HUES6 (cell line): Measurements from ENCODE around the gene PRKCQ.
"Not testable (repeated sequence)": the region's sequence is repeated elsewhere in the genome, so short reads cannot be mapped to it uniquely, and the experiment has no call there.

ENCODE experiments used
- H3K27ac ChIP-seq: 2 replicates; pipeline ENCODE4 v1.7.0; 2013; ENCODE audit warnings: low read depth, mild to moderate bottlenecking, low read length, inconsistent platforms
- H3K27me3 ChIP-seq: 2 replicates; pipeline ENCODE4 v1.6.1; 2013; ENCODE audit warnings: low read length; ENCODE audit not compliant: control insufficient read depth, insufficient read depth
- H3K36me3 ChIP-seq: 2 replicates; pipeline ENCODE4 v1.6.1; 2013; ENCODE audit warnings: low read length; ENCODE audit not compliant: control insufficient read depth, insufficient read depth
- H3K4me1 ChIP-seq: 2 replicates; pipeline ENCODE4 v1.6.1; 2013; ENCODE audit warnings: low read length; ENCODE audit not compliant: control insufficient read depth, insufficient read depth
- H3K4me3 ChIP-seq: 2 replicates; pipeline ENCODE4 v1.5.1; 2013; ENCODE audit warnings: low read depth, low read length
- H3K9ac ChIP-seq: one replicate; pipeline ENCODE4 v1.6.1; 2013; ENCODE audit warnings: mild to moderate bottlenecking, low read length
- H3K9me3 ChIP-seq: 2 replicates; pipeline ENCODE4 v1.6.1; 2013; ENCODE audit warnings: low read depth, low read length; ENCODE audit not compliant: control insufficient read depth, insufficient read depth

The PRKCQ gene

GRCh38 chr10:6458814-6459213, 121.3 kb downstream of the PRKCQ start:
- Histone ChIP-seq H3K36me3 (peaks cover 89% of the 10 kb centered on the region), H3K27me3 (no peaks in the 10 kb centered on the region), H3K4me1 (no peaks in the 10 kb centered on the region), H3K27ac (no peak overlapping the region), H3K9ac (no peak overlapping the region), H3K4me3 (no peak overlapping the region), H3K9me3 (peaks cover 3% of the 10 kb centered on the region; the same call in 1 of the 2 replicates)

GRCh38 chr10:6457376-6457775, 122.7 kb downstream of the PRKCQ start:
- Histone ChIP-seq H3K4me3 (no peak overlapping the region), H3K9ac (no peak overlapping the region), H3K27ac (no peak overlapping the region), H3K9me3 (peaks cover 3% of the 10 kb centered on the region; the same call in 1 of the 2 replicates), H3K36me3 (peaks cover 79% of the 10 kb centered on the region), H3K4me1 (no peaks in the 10 kb centered on the region), H3K27me3 (no peaks in the 10 kb centered on the region)

GRCh38 chr10:6456067-6456466, 124.0 kb downstream of the PRKCQ start:
- Histone ChIP-seq H3K9me3 (peaks cover 3% of the 10 kb centered on the region; the same call in 1 of the 2 replicates), H3K36me3 (peaks cover 69% of the 10 kb centered on the region), H3K27ac (no peak overlapping the region), H3K9ac (no peak overlapping the region), H3K4me3 (no peak overlapping the region), H3K4me1 (no peaks in the 10 kb centered on the region), H3K27me3 (no peaks in the 10 kb centered on the region)

GRCh38 chr10:6455592-6455991, 124.5 kb downstream of the PRKCQ start:
- Histone ChIP-seq H3K27ac (no peak overlapping the region), H3K36me3 (peaks cover 64% of the 10 kb centered on the region)

GRCh38 chr10:6446711-6447110, 133.4 kb downstream of the PRKCQ start:
- no peaks in the 10 kb centered on the region for H3K27me3 ChIP-seq
- no peaks in the 10 kb centered on the region for H3K4me1 ChIP-seq
- H3K36me3 ChIP-seq, result peaks cover 16% of the 10 kb centered on the region
- no peaks in the 10 kb centered on the region for H3K9me3 ChIP-seq
- H3K9ac ChIP-seq, result no peak overlapping the region
- H3K4me3 ChIP-seq, result no peak overlapping the region
- H3K27ac ChIP-seq, result no peak overlapping the region

More at GRCh38 chr10:6455592-6455991, 124.5 kb downstream of the PRKCQ start:
- Histone ChIP-seq H3K4me3 (no peak overlapping the region), H3K27me3 (no peaks in the 10 kb centered on the region), H3K9ac (no peak overlapping the region), H3K4me1 (no peaks in the 10 kb centered on the region), H3K9me3 (no peaks in the 10 kb centered on the region)

GRCh38 chr10:6445671-6446316, 134.3 kb downstream of the PRKCQ start:
- Histone ChIP-seq H3K9ac (no peak overlapping the region), H3K4me3 (no peak overlapping the region), H3K4me1 (no peaks in the 10 kb centered on the region), H3K27ac (no peak overlapping the region), H3K36me3 (peaks cover 21% of the 10 kb centered on the region), H3K27me3 (no peaks in the 10 kb centered on the region), H3K9me3 (no peaks in the 10 kb centered on the region)

GRCh38 chr10:6439875-6440274, 140.2 kb downstream of the PRKCQ start:
- not testable (repeated sequence) for H3K9ac ChIP-seq, H3K27me3 ChIP-seq, H3K4me3 ChIP-seq, H3K27ac ChIP-seq, H3K9me3 ChIP-seq, H3K4me1 ChIP-seq
- peaks cover 26% of the 10 kb centered on the region for H3K36me3 ChIP-seq

- Histone ChIP-seq H3K27ac (no peak overlapping the region), H3K9me3 (no peaks in the 10 kb centered on the region), H3K27me3 (no peaks in the 10 kb centered on the region), H3K4me3 (no peak overlapping the region), H3K4me1 (no peaks in the 10 kb centered on the region), H3K36me3 (peaks cover 31% of the 10 kb centered on the region), H3K9ac (no peak overlapping the region)
These were observed 148.2 kb downstream of the PRKCQ start for GRCh38 chr10:6431861-6432260.

GRCh38 chr10:6431186-6431585, 148.9 kb downstream of the PRKCQ start:
- Histone ChIP-seq H3K4me3 (no peak overlapping the region), H3K27me3 (no peaks in the 10 kb centered on the region), H3K9ac (no peak overlapping the region), H3K9me3 (no peaks in the 10 kb centered on the region), H3K27ac (no peak overlapping the region), H3K36me3 (peaks cover 29% of the 10 kb centered on the region), H3K4me1 (no peaks in the 10 kb centered on the region)

- Histone ChIP-seq H3K27me3 (no peaks in the 10 kb centered on the region), H3K4me3 (no peak overlapping the region), H3K9ac (no peak overlapping the region), H3K4me1 (no peaks in the 10 kb centered on the region), H3K9me3 (no peaks in the 10 kb centered on the region), H3K27ac (no peak overlapping the region), H3K36me3 (peaks cover 29% of the 10 kb centered on the region)
These were observed 149.6 kb downstream of the PRKCQ start for GRCh38 chr10:6430423-6430980.

- Histone ChIP-seq H3K36me3 (peaks cover 26% of the 10 kb centered on the region), H3K9me3 (no peaks in the 10 kb centered on the region), H3K27me3 (no peaks in the 10 kb centered on the region), H3K4me1 (no peaks in the 10 kb centered on the region), H3K27ac (no peak overlapping the region), H3K9ac (no peak overlapping the region), H3K4me3 (no peak overlapping the region)
These were observed 152.6 kb downstream of the PRKCQ start for GRCh38 chr10:6427357-6427959.
